A673 (cell line): ENCODE measurements around the gene FAM3B.

ENCODE experiments used
- EZH2 ChIP-seq: fragments of 200-600 bp; sonication (generic); IDR thresholded peaks from 2 replicates; pipeline ENCODE4 v1.6.1; 2017; ENCODE audit warnings: borderline replicate concordance, low read depth, mild to moderate bottlenecking, mixed read lengths, antibody characterized with exemption, low read length; ENCODE audit not compliant: poor library complexity, severe bottlenecking
- TF ChIP-seq, protein P1 (sequence below): fragments of 300-800, 200-600 bp; sonication (generic); conservative IDR thresholded peaks from 2 replicates; pipeline ENCODE4 v1.5.1; 2017; ENCODE audit warnings: low read depth, mild to moderate bottlenecking, antibody characterized with exemption, low read length, moderate library complexity, mixed read lengths

DNA sequence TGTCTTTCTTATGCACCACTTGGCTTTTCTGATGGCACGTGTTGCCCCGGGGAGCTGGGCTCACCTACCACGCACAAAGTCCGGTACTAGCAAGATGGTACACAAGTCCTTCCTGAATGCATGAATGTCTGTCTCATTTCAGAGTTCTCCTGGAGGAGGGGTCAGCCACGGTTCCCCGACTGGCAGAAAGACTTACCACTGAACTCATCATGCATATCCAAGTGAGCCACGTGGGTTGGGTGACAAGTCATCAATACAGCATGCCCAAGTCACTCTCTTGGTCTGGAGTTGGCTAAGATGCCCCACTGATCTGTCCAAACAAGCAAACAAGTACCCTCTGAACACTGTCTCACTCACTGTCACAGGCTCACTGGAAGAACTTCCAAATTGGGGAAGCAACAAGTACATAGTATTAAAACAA lies 80.9 kb downstream of the FAM3B start:
- no peak for TF ChIP-seq EZH2
- TF ChIP-seq, protein P1, sequence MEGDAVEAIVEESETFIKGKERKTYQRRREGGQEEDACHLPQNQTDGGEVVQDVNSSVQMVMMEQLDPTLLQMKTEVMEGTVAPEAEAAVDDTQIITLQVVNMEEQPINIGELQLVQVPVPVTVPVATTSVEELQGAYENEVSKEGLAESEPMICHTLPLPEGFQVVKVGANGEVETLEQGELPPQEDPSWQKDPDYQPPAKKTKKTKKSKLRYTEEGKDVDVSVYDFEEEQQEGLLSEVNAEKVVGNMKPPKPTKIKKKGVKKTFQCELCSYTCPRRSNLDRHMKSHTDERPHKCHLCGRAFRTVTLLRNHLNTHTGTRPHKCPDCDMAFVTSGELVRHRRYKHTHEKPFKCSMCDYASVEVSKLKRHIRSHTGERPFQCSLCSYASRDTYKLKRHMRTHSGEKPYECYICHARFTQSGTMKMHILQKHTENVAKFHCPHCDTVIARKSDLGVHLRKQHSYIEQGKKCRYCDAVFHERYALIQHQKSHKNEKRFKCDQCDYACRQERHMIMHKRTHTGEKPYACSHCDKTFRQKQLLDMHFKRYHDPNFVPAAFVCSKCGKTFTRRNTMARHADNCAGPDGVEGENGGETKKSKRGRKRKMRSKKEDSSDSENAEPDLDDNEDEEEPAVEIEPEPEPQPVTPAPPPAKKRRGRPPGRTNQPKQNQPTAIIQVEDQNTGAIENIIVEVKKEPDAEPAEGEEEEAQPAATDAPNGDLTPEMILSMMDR: no peak
